GM18868 (cell line): Measurements from ENCODE around the gene CD24.
"Not testable (repeated sequence)": the region's sequence is repeated elsewhere in the genome, so short reads cannot be mapped to it uniquely, and the experiment has no call there.

Experiments used
- ATAC-seq: cut with Tn5 transposase; IDR thresholded peaks from one replicate; pipeline ENCODE4 v1.9.1; 2021; ENCODE audit warnings: mild to moderate bottlenecking, moderate library complexity; ENCODE audit not compliant: unreplicated experiment

Gene CD24

GRCh38 chr6:106970769-106971168 is 3.8 kb downstream of the CD24 start:
- ATAC-seq, result not testable (repeated sequence)

- ATAC-seq, result no peak
Observed at GRCh38 chr6:106967936-106968555, 6.5 kb downstream of the CD24 start.

- no peak for ATAC-seq
Observed at GRCh38 chr6:106966671-106967640, 7.6 kb downstream of the CD24 start.

- ATAC-seq, result no peak
Observed at GRCh38 chr6:106966229-106966628, 8.3 kb downstream of the CD24 start.

GRCh38 chr6:106964954-106965353 is 9.6 kb downstream of the CD24 start:
- no peak for ATAC-seq

GRCh38 chr6:106964099-106964498 is 10.4 kb downstream of the CD24 start:
- ATAC-seq, result no peak

GRCh38 chr6:106963544-106963943 is 11.0 kb downstream of the CD24 start:
- ATAC-seq, result no peak

- ATAC-seq, result no peak
Observed at GRCh38 chr6:106961801-106962200, 12.7 kb downstream of the CD24 start.

GRCh38 chr6:106961136-106961535 is 13.4 kb downstream of the CD24 start:
- ATAC-seq, result no peak

- no peak for ATAC-seq
Observed at GRCh38 chr6:106959985-106960384, 14.5 kb downstream of the CD24 start.

GRCh38 chr6:106939848-106940247 is 34.7 kb downstream of the CD24 start:
- peak; percentile 85 for ATAC-seq

- no peak for ATAC-seq
Observed at GRCh38 chr6:106939208-106939607, 35.3 kb downstream of the CD24 start.

- no peak for ATAC-seq
Observed at GRCh38 chr6:106927531-106928398, 46.8 kb downstream of the CD24 start.

- ATAC-seq, result no peak
Observed at GRCh38 chr6:106925948-106926347, 48.6 kb downstream of the CD24 start.

- ATAC-seq, result no peak
Observed at GRCh38 chr6:106924694-106925523, 49.6 kb downstream of the CD24 start.

- no peak for ATAC-seq
Observed at GRCh38 chr6:106922626-106923025, 51.9 kb downstream of the CD24 start.
